K562 (cell line): Measurements from ENCODE around the gene ADAP1. TPM values are rescaled to one million over a fixed set of nuclear protein-coding genes. Genes with fewer than 3 reads are reported as not detected.
A peak's percentile ranks its signal among the peaks of the same experiment; 100 is the strongest.

ENCODE experiments used
- ATAC-seq: fragments of 200-7000 bp; cut with Tn5 transposase; 3 replicates; pipeline ENCODE4 v1.9.1; 2020; ENCODE audit warnings: moderate library complexity
- BruUV-seq: library from RNA; stranded (reverse); fragments of 400-500 nt; replicated peaks from 2 replicates; lab custom pipeline; 2021; lab: Mats Ljungman, UMichigan
- CTCF ChIA-PET: fragments of 300-600 bp; formaldehyde crosslinking; extraction: SDS; loops from one replicate; lab custom pipeline; 2021; ENCODE audit warnings: low intra/inter-chr PET ratio; lab: Yijun Ruan, JAX
- POLR2A ChIA-PET: fragments of 300-600, 350-650 bp; sonication (Branson Sonifier 250); formaldehyde crosslinking; extraction: SDS; loops from one replicate; lab custom pipeline; 2021; ENCODE audit warnings: antibody characterized with exemption, inconsistent platforms; lab: Yijun Ruan, JAX
- DNase-seq, 4 experiments: peaks; one replicate each; pipeline versions ENCODE4 v3.0.0 to v3.0.0-alpha.2; 2011 to 2018; ENCODE audit warnings: low spot score in 3 of 4, mixed read lengths in 3 of 4; ENCODE audit errors: extremely low read depth in 1 of 4
- FAIRE-seq: peaks from 2 replicates; lab custom pipeline; 2011; peaks lifted over from hg19 to GRCh38; lab: Jason Lieb, UNC
- H2AFZ ChIP-seq: 2 replicates; pipeline ENCODE4 v1.6.0; 2011; ENCODE audit warnings: low read depth, low read length, control low read depth, inconsistent platforms
- H3K27ac ChIP-seq: fragments of 200-600 bp; 3 replicates; pipeline ENCODE4 v1.8.0; 2011; ENCODE audit warnings: low read depth, mild to moderate bottlenecking, control low read depth, inconsistent platforms, low read length, moderate library complexity, mixed read lengths; ENCODE audit errors: extremely low read depth
- H3K27me3 ChIP-seq, 2 experiments: fragments of 300-600 bp in 1 of 2; 2 replicates in 1 of 2; 3 replicates in 1 of 2; pipeline versions ENCODE4 v1.6.0 to v1.8.0; 2011; ENCODE audit warnings: inconsistent platforms in 2 of 2, low read length in 2 of 2, mild to moderate bottlenecking in 1 of 2, mixed read lengths in 1 of 2, moderate library complexity in 1 of 2; ENCODE audit not compliant: control insufficient read depth in 2 of 2, insufficient read depth in 2 of 2
- H3K36me3 ChIP-seq: fragments of 300-600 bp; 3 replicates; pipeline ENCODE4 v1.8.0; 2011; ENCODE audit warnings: mild to moderate bottlenecking, low read length, inconsistent platforms; ENCODE audit not compliant: control insufficient read depth, insufficient read depth
- H3K4me1 ChIP-seq, 2 experiments: fragments of 200-600 bp in 1 of 2; replicated peaks in 1 of 2; 2 replicates in 1 of 2; 3 replicates in 1 of 2; pipeline versions ENCODE4 v1.5.1 to v1.8.0; 2011; ENCODE audit warnings: inconsistent platforms in 2 of 2, low read length in 2 of 2, mild to moderate bottlenecking in 1 of 2, mixed read lengths in 1 of 2, moderate library complexity in 1 of 2; ENCODE audit not compliant: control insufficient read depth in 2 of 2, insufficient read depth in 2 of 2
- H3K4me2 ChIP-seq: 2 replicates; pipeline ENCODE4 v1.6.1; 2011; ENCODE audit warnings: low read length, control low read depth, inconsistent platforms, mixed read lengths; ENCODE audit not compliant: insufficient read depth
- H3K4me3 ChIP-seq: fragments of 200-600 bp; sonication (generic), shearing (Covaris generic); 2 replicates; pipeline ENCODE4 v1.5.1; 2016; ENCODE audit warnings: control low read depth, inconsistent platforms
- H3K79me2 ChIP-seq: fragments of 200-600 bp; 3 replicates; pipeline ENCODE4 v1.8.0; 2011; ENCODE audit warnings: low read length, inconsistent platforms; ENCODE audit not compliant: control insufficient read depth, insufficient read depth
- H3K9ac ChIP-seq, 2 experiments: 2 replicates each; pipeline versions ENCODE4 v1.6.0 to v1.6.1; 2011; ENCODE audit warnings: low read depth in 2 of 2, low read length in 2 of 2, control low read depth in 1 of 2, inconsistent platforms in 1 of 2, mild to moderate bottlenecking in 1 of 2, mixed read lengths in 1 of 2; ENCODE audit not compliant: insufficient read depth in 1 of 2
- H3K9me1 ChIP-seq: one replicate; pipeline ENCODE4 v1.6.0; 2011; ENCODE audit warnings: inconsistent platforms, mild to moderate bottlenecking, low read length, moderate library complexity; ENCODE audit not compliant: control insufficient read depth, insufficient read depth
- H3K9me3 ChIP-seq: replicated peaks from 2 replicates; pipeline ENCODE4 v1.5.1; 2011; ENCODE audit warnings: low read depth, low read length, inconsistent platforms; ENCODE audit not compliant: control insufficient read depth, insufficient read depth
- H4K20me1 ChIP-seq: replicated peaks from 2 replicates; pipeline ENCODE4 v1.6.1; 2011; ENCODE audit warnings: low read length, inconsistent platforms, mixed read lengths; ENCODE audit not compliant: control insufficient read depth, insufficient read depth
- CHD4 ChIP-seq: fragments of 200-600 bp; sonication (generic); IDR thresholded peaks from 3 replicates; pipeline ENCODE4 v1.6.1; 2012; ENCODE audit warnings: low read depth, mild to moderate bottlenecking, mixed read lengths, low read length, inconsistent platforms; ENCODE audit not compliant: insufficient read depth, insufficient replicate concordance, poor library complexity, severe bottlenecking
- ETS2 ChIP-seq: IDR thresholded peaks from 2 replicates; pipeline ENCODE4 v1.6.1; 2016; ENCODE audit warnings: borderline replicate concordance, missing genetic modification characterization, mild to moderate bottlenecking, moderate library complexity, missing compliant biosample characterization; ENCODE audit not compliant: poor library complexity, severe bottlenecking
- GABPA ChIP-seq: fragments of 200-800 bp; sonication (Bioruptor generic); conservative IDR thresholded peaks from 2 replicates; pipeline ENCODE4 v1.6.1; 2016; ENCODE audit warnings: low read depth, missing genetic modification characterization, missing compliant biosample characterization
- GTF2E2 ChIP-seq: fragments of 200-800 bp; sonication (Bioruptor generic); IDR thresholded peaks from 2 replicates; pipeline ENCODE4 v1.6.1; 2016; ENCODE audit warnings: missing genetic modification characterization, missing compliant biosample characterization
- LARP7 ChIP-seq: fragments of 450-650 bp; IDR thresholded peaks from 2 replicates; pipeline ENCODE4 v1.6.1; 2016
- MTA1 ChIP-seq: fragments of 450-650 bp; IDR thresholded peaks from 2 replicates; pipeline ENCODE4 v1.6.1; 2017; ENCODE audit warnings: borderline replicate concordance
- PHF21A ChIP-seq: fragments of 450-650 bp; IDR thresholded peaks from 2 replicates; pipeline ENCODE4 v1.6.1; 2017; ENCODE audit warnings: low read depth, borderline replicate concordance
- SMARCB1 ChIP-seq: IDR thresholded peaks from 2 replicates; pipeline ENCODE4 v1.6.1; 2011; ENCODE audit warnings: improper control_type of control experiment, low read depth; ENCODE audit not compliant: insufficient read length
- SP1 ChIP-seq: sonication (generic); formaldehyde crosslinking; IDR thresholded peaks from 2 replicates; pipeline ENCODE4 v1.8.1; 2022; ENCODE audit warnings: mild to moderate bottlenecking, missing genetic modification reagents
- USF1 ChIP-seq: sonication (generic); formaldehyde crosslinking; IDR thresholded peaks from 2 replicates; pipeline ENCODE4 v1.9.0; 2022; ENCODE audit warnings: mild to moderate bottlenecking, missing genetic modification reagents
- XRCC4 ChIP-seq: IDR thresholded peaks from one replicate; pipeline ENCODE4 v1.6.1; 2011; ENCODE audit not compliant: insufficient read depth, insufficient read length; ENCODE audit errors: extremely low read depth
- ZKSCAN1 ChIP-seq: fragments of 150-350 bp; IDR thresholded peaks from 2 replicates; pipeline ENCODE4 v1.6.1; 2016; ENCODE audit warnings: low read depth, low read length
- ZNF644 ChIP-seq: fragments of 200-800 bp; sonication (Bioruptor generic); IDR thresholded peaks from 2 replicates; pipeline ENCODE4 v1.6.1; 2016; ENCODE audit warnings: low read depth, missing genetic modification characterization, missing compliant biosample characterization
- ZNF695 ChIP-seq: fragments of 450-650 bp; formaldehyde crosslinking; IDR thresholded peaks from 2 replicates; pipeline ENCODE4 v1.4.0; 2020; ENCODE audit warnings: mild to moderate bottlenecking, moderate library complexity
- WGBS: fragments of 100-300 bp; shearing (Covaris generic); methylation state at CpG from one replicate; pipeline ENCODE4 v1.1.6; 2016; ENCODE audit warnings: low coverage, mixed read lengths; ENCODE audit not compliant: insufficient coverage; ENCODE audit errors: missing lambda C conversion rate; 5-methylcytosine and 5-hydroxymethylcytosine counted together
- in situ Hi-C: fragments of 300-500 bp; cut with MboI; formaldehyde crosslinking; loops from 4 replicates; pipeline ENCODE4 v1.15.0; 2018; ENCODE audit warnings: inconsistent platforms, mixed read lengths
- intact Hi-C: fragments of 100-400 bp; cut with micrococcal nuclease; formaldehyde crosslinking; loops from 2 replicates; pipeline ENCODE4 v1.14.2; 2022
- polyA plus RNA-seq, 8 experiments: library from polyadenylated mRNA; depleted of rRNA in 4 of 8; stranded (reverse) in 5 of 8; unstranded in 3 of 8; fragments of >200 nt; fragmentation: Nextera tagmentation in 2 of 8; fragmentation: Illumina TruSeq in 1 of 8; extraction: Ambion mirVana in 2 of 8; extraction: Trizol in 1 of 8; gene quantifications; 2 replicates each; pipeline versions ENCODE4 v1.2.1 to v1.2.3, GENCODE V29; 2011 to 2014; ENCODE audit warnings: inconsistent platforms in 1 of 8, missing spikeins in 1 of 8
- total RNA-seq, 7 experiments: library from RNA; depleted of rRNA in 6 of 7; stranded (reverse); fragments of >200 nt in 6 of 7; fragmentation: Illumina TruSeq in 2 of 7; extraction: Trizol in 2 of 7; gene quantifications; 2 replicates each; pipeline versions ENCODE4 v1.2.1 to v1.2.3, GENCODE V29; 2011 to 2021; ENCODE audit warnings: low replicate concordance in 1 of 7
- TF ChIP-seq, protein P1 (sequence below): sonication (generic); formaldehyde crosslinking; IDR thresholded peaks from 2 replicates; pipeline ENCODE4 v1.8.0; 2022; ENCODE audit warnings: missing genetic modification reagents, mild to moderate bottlenecking, moderate library complexity, borderline replicate concordance

Gene ADAP1
- total and polyA plus RNA-seq, 9 of the 15 experiments (the other 6 are each of a cell fraction or from before 2014, with no cell fraction given), result 0.27 to 1.4 (median 0.52) TPM; not detected in 3

GRCh38 chr7:992709-993607 is 38.5 kb upstream of the ADAP1 start:
- Histone ChIP-seq H2AFZ (no peak overlapping the region), H3K36me3 (peaks cover 9% of the 10 kb centered on the region; the same call in 1 of the 3 replicates), H3K9me1 (no peaks in the 10 kb centered on the region), H4K20me1 (no peaks in the 10 kb centered on the region), H3K4me1 (peaks cover 0 to 82% of the 10 kb centered on the region in 2 experiments; a peak in 2 of 5 replicates), H3K9me3 (no peaks in the 10 kb centered on the region), H3K79me2 (no peaks in the 10 kb centered on the region), H3K27me3 (no peaks in the 10 kb centered on the region), H3K27ac (no peak overlapping the region), H3K9ac (peak overlapping the region in 1 of 2 experiments; percentile 55; a peak in 2 of 4 replicates), H3K4me3 (no peak overlapping the region), H3K4me2 (no peak overlapping the region)
- CTCF ChIA-PET, result interaction anchor here (0.6 to 4.1 kb wide), 19 partner anchors 15 to 672 kb away, joined by 3 to 111 read pairs (median 5); partner anchors contain the start of genes GPER1 and GPR146
- ATAC-seq (peak; percentile 97), DNase-seq (peak; percentile 87 to 96 (median 90)), FAIRE-seq (peak; percentile 85)
- intact Hi-C loops (loop anchor here (1.0 kb wide), 2 partner anchors 72 to 183 kb away; no protein-coding TSS in a partner anchor), in situ Hi-C loops (loop anchor here (5.0 to 25.0 kb wide), 2 partner anchors 34 to 169 kb away; partner anchors contain the start of gene ZFAND2A)
- 14% methylated on average over 28 of the region's 34 CpGs for WGBS
- POLR2A ChIA-PET, result interaction anchor here (0.6 to 2.4 kb wide), 12 partner anchors 14 to 668 kb away, joined by 3 to 7 read pairs (median 4); partner anchors contain the start of gene ZFAND2A
- BruUV-seq, result no TSS peak
- TF ChIP-seq ZNF644 (tag) (no peak), ZNF695 (no peak), SMARCB1 (no peak), LARP7 (no peak), SP1 (CRISPR knock-in tag) (peak; percentile 92), USF1 (CRISPR knock-in tag) (0 out of 2 replicates have a peak, but pooled peaks have one; percentile 24), XRCC4 (no peak), ETS2 (no peak), CHD4 (no peak), GTF2E2 (no peak), MTA1 (no peak), PHF21A (no peak), ZKSCAN1 (peak; percentile 58; the same call in 1 of the 2 replicates), GABPA (no peak)
- TF ChIP-seq, protein P1, sequence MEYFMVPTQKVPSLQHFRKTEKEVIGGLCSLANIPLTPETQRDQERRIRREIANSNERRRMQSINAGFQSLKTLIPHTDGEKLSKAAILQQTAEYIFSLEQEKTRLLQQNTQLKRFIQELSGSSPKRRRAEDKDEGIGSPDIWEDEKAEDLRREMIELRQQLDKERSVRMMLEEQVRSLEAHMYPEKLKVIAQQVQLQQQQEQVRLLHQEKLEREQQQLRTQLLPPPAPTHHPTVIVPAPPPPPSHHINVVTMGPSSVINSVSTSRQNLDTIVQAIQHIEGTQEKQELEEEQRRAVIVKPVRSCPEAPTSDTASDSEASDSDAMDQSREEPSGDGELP (CRISPR knock-in tag), result peak; percentile 98
